IPS DF 6.9 (cell line): Measurements from ENCODE around the gene GIMAP4.
"Not testable (repeated sequence)": the region's sequence is repeated elsewhere in the genome, so short reads cannot be mapped to it uniquely, and the experiment has no call there.

ENCODE experiments used
- DNase-seq: peaks from one replicate; pipeline ENCODE4 v3.0.0-alpha.2; 2013; ENCODE audit warnings: low read depth, low spot score
- H3K27ac ChIP-seq: one replicate; pipeline ENCODE4 v1.5.1; 2013; ENCODE audit warnings: low read length, control low read depth
- H3K27me3 ChIP-seq: 2 replicates; pipeline ENCODE4 v1.6.1; 2013; ENCODE audit warnings: mild to moderate bottlenecking, low read length; ENCODE audit not compliant: control insufficient read depth, insufficient read depth
- H3K36me3 ChIP-seq: 2 replicates; pipeline ENCODE4 v1.6.1; 2013; ENCODE audit warnings: low read length; ENCODE audit not compliant: control insufficient read depth, insufficient read depth
- H3K4me1 ChIP-seq: 2 replicates; pipeline ENCODE4 v1.6.1; 2013; ENCODE audit warnings: low read length; ENCODE audit not compliant: control insufficient read depth, insufficient read depth
- H3K4me3 ChIP-seq: 2 replicates; pipeline ENCODE4 v1.5.1; 2013; ENCODE audit warnings: mild to moderate bottlenecking, low read length
- H3K9me3 ChIP-seq: 2 replicates; pipeline ENCODE4 v1.6.1; 2013; ENCODE audit warnings: low read length, inconsistent platforms; ENCODE audit not compliant: control insufficient read depth, insufficient read depth
- WGBS: extraction: QIAGEN DNeasy Blood & Tissue Kit; methylation state at CpG from one replicate; pipeline ENCODE4 v1.1.7; 2013; ENCODE audit warnings: mixed read lengths, missing lambda C conversion rate; ENCODE audit not compliant: insufficient read length, insufficient coverage; 5-methylcytosine and 5-hydroxymethylcytosine counted together

Gene GIMAP4

DNA sequence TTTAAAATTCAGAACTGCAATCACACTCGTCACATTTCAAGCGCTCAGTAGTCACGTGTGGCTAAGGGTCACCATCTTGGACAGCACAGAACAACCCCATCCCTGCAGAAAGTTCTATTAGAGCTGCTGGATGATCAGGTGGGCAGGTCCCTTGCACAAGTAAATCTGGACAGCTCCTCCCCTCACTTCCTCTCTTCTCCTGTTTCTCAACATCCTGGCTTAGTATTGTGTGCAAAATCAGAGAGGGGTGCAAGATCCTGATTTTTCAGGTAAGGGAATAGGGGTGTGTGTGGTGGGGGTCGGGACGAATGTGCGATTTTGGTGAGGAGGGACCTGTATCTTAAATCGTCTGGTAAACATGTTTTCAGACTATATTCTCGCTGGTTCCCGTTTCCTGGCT is at the start of gene GIMAP4:
TSS of gene GIMAP4 (plus strand) at position 222 of the 400 bp plus-strand sequence. CDS start 2,512 bp downstream, outside the sequence.
- peaks cover 6% of the 10 kb centered on the region for H3K4me1 ChIP-seq
- no peak within 1 kb of the TSS for H3K4me3 ChIP-seq
- H3K27me3 ChIP-seq, result no peaks in the 10 kb centered on the region
- no peaks in the 10 kb centered on the region for H3K36me3 ChIP-seq
- DNase-seq, result no peak
- no peak within 1 kb of the TSS for H3K27ac ChIP-seq
- no peaks in the 10 kb centered on the region for H3K9me3 ChIP-seq
- 100% methylated on average over 3 of the region's 9 CpGs for whole genome bisulfite sequencing

- no peaks in the 10 kb centered on the region for H3K36me3 ChIP-seq
- no peaks in the 10 kb centered on the region for H3K4me1 ChIP-seq
- no CpG with 5 or more reads among the region's 2 CpGs for WGBS
- H3K9me3 ChIP-seq, result no peaks in the 10 kb centered on the region
- H3K27ac ChIP-seq, result no peak overlapping the region
- DNase-seq, result no peak
- H3K4me3 ChIP-seq, result no peak overlapping the region
- no peaks in the 10 kb centered on the region for H3K27me3 ChIP-seq
These were observed 47.9 kb upstream of the GIMAP4 start for GRCh38 chr7:150519310-150519709.

GRCh38 chr7:150520145-150520544 is 47.0 kb upstream of the GIMAP4 start:
- Histone ChIP-seq H3K4me3 (no peak overlapping the region), H3K27me3 (no peaks in the 10 kb centered on the region), H3K27ac (no peak overlapping the region), H3K36me3 (no peaks in the 10 kb centered on the region), H3K9me3 (no peaks in the 10 kb centered on the region), H3K4me1 (no peaks in the 10 kb centered on the region)
- DNase-seq, result no peak
- WGBS, result no CpG with 5 or more reads among the region's 8 CpGs

DNA sequence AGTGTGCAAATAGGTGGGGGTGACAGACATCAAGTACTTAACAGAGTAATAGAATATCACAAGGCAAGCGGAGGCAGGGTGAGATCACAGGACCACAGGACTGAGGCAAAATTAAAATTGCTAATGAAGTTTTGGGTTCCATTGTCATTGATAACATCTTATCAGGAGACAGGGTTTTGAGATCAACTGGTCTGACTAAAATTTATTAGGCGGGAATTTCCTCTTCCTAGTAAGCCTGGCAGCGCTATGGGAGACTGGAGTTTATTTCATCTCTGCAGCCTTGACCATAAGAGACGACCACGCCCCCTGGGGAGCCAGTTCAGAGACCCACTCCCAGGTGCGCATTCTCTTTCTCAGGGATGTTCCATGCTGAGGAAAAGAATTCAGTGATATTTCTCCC is 44.3 kb upstream of the GIMAP4 start:
- H3K4me3 ChIP-seq, H3K4me1 ChIP-seq, DNase-seq, H3K36me3 ChIP-seq, H3K27me3 ChIP-seq, H3K9me3 ChIP-seq, H3K27ac ChIP-seq: not testable (repeated sequence)
- WGBS, result no CpG with 5 or more reads among the region's 6 CpGs

DNA sequence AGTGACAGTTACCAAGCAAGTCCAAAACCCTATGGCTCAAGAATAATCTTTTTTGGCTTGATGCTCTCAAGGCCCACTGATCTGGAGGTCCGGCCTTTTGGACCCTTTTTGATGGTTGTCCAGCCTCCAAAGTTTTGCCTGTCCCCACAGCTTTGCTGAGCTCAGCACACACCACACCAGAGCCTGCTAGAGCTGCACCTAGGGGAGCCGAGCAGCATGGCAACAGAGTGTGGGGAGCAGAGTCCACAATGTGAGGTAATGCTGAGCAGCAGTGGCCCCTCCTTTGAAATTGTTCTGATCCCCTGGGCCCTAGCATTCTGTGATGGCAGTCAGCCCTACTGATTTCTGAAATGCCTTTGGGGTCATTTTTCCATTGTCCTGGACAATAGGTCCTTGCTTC is 43.2 kb upstream of the GIMAP4 start:
- DNase-seq, result no peak
- Histone ChIP-seq H3K36me3 (no peaks in the 10 kb centered on the region), H3K9me3 (no peaks in the 10 kb centered on the region), H3K4me3 (no peak overlapping the region), H3K27ac (no peak overlapping the region), H3K4me1 (no peaks in the 10 kb centered on the region), H3K27me3 (no peaks in the 10 kb centered on the region)
- no CpG with 5 or more reads among the region's 2 CpGs for WGBS

- H3K4me1 ChIP-seq, result no peaks in the 10 kb centered on the region
- DNase-seq, result no peak
- H3K9me3 ChIP-seq, result no peaks in the 10 kb centered on the region
- H3K27ac ChIP-seq, result no peak overlapping the region
- no CpG with 5 or more reads among the region's 1 CpG for WGBS
- no peak overlapping the region for H3K4me3 ChIP-seq
- no peaks in the 10 kb centered on the region for H3K27me3 ChIP-seq
- no peaks in the 10 kb centered on the region for H3K36me3 ChIP-seq
These were observed 35.5 kb upstream of the GIMAP4 start for GRCh38 chr7:150531704-150532103.

DNA sequence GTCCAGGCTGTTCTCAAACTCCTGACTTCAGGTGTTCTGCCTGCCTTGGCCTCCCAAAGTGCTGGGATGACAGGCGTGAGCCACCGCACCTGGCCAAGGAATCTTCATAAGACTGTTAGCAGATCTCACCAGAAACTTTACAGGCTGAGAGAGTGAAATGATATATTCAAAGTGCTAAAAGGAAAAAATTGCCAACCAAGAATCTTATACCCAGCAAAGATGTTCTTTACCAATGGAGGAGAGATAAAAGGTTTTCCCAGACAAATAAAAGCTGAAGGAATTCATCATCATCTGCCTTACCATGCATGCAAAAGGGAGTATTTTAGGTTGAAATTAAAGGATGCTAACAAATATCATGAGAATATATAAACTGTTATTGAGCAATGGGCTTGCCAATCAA is 28.9 kb upstream of the GIMAP4 start:
- Histone ChIP-seq H3K4me1 (no peaks in the 10 kb centered on the region), H3K27me3 (no peaks in the 10 kb centered on the region), H3K9me3 (peaks cover 1% of the 10 kb centered on the region; the same call in 1 of the 2 replicates), H3K27ac (no peak overlapping the region), H3K4me3 (no peak overlapping the region), H3K36me3 (no peaks in the 10 kb centered on the region)
- DNase-seq, result no peak
- WGBS, result no CpG with 5 or more reads among the region's 2 CpGs

- no peaks in the 10 kb centered on the region for H3K9me3 ChIP-seq
- no peaks in the 10 kb centered on the region for H3K27me3 ChIP-seq
- H3K4me1 ChIP-seq, result no peaks in the 10 kb centered on the region
These were observed 14.0 kb upstream of the GIMAP4 start for GRCh38 chr7:150553163-150553562.

DNA sequence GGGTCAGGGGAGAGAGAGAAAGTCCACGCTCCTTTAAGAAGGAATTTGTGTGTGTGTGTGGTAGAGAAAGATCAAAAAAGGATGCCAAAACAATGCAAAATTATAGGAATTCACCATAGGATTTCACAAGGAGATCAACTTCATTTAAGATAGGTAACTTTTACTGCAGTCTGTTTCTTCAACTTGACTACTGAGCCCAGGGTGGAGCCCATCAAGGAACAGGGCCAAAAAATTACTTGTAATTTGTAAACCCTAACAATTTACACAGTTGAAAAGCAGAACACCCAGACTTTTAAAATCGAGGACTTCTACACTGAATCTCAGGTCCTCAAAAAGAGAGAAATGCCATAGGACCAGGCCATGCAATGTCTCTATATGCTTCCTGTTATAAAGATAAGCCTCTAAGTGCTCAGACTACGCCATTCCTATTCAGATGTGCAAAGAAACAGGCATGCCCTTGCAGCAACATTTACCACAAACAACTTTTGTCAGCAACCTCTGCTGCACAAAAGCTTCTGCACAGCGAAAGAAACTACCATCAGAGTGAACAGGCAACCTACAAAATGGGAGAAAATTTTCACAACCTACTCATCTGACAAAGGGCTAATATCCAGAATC is 10.6 kb upstream of the GIMAP4 start:
- H3K27ac ChIP-seq, result no peak overlapping the region
- no peaks in the 10 kb centered on the region for H3K4me1 ChIP-seq
- DNase-seq, result no peak
- H3K36me3 ChIP-seq, result no peaks in the 10 kb centered on the region
- no peaks in the 10 kb centered on the region; the same call in 1 of the 2 replicates for H3K9me3 ChIP-seq
- H3K27me3 ChIP-seq, result no peaks in the 10 kb centered on the region
- no CpG with 5 or more reads among the region's 4 CpGs for WGBS
- no peak overlapping the region for H3K4me3 ChIP-seq

More at GRCh38 chr7:150553163-150553562, 14.0 kb upstream of the GIMAP4 start:
- no peak overlapping the region for H3K27ac ChIP-seq
- no peak for DNase-seq
- H3K36me3 ChIP-seq, result no peaks in the 10 kb centered on the region
- no peak overlapping the region for H3K4me3 ChIP-seq

- H3K4me1 ChIP-seq, result peaks cover 2% of the 10 kb centered on the region; the same call in 1 of the 2 replicates
- no peaks in the 10 kb centered on the region; the same call in 1 of the 2 replicates for H3K9me3 ChIP-seq
- no peaks in the 10 kb centered on the region for H3K27me3 ChIP-seq
- no CpG with 5 or more reads among the region's 1 CpG for WGBS
- DNase-seq, result no peak
- no peaks in the 10 kb centered on the region for H3K36me3 ChIP-seq
- no peak overlapping the region for H3K27ac ChIP-seq
- no peak overlapping the region for H3K4me3 ChIP-seq
These were observed 6.7 kb upstream of the GIMAP4 start for GRCh38 chr7:150560486-150560885.

DNA sequence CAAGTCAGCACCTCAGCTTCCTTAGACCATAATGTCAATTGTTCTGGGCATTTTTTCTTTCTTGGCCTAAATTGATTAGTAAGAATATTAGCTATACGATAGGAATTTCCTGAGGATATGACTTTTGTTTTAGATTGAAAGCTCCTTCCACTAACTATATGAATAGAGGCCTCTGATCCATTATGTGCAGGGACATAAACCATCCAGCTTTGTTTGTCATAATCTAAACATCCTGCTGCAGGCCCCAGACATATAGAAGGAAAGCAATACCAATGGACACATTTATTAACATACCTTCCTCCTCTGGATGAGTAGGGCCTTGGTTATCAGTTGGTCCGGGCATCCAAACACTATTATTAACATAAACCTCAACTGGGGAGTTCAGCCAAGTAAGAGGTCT is 4.3 kb upstream of the GIMAP4 start:
- no peaks in the 10 kb centered on the region for H3K27me3 ChIP-seq
- no peaks in the 10 kb centered on the region; the same call in 1 of the 2 replicates for H3K9me3 ChIP-seq
- H3K4me3 ChIP-seq, result no peak overlapping the region
- WGBS, result no CpG with 5 or more reads among the region's 2 CpGs
- no peaks in the 10 kb centered on the region for H3K36me3 ChIP-seq
- H3K27ac ChIP-seq, result no peak overlapping the region
- DNase-seq, result no peak
- H3K4me1 ChIP-seq, result peaks cover 6% of the 10 kb centered on the region
